Measurements from ENCODE around the gene MCRIP2. TPM values are rescaled to one million over a fixed set of nuclear protein-coding genes. Genes with fewer than 3 reads are reported as not detected.
A peak's percentile ranks its signal among the peaks of the same experiment; 100 is the strongest.
"Not testable (repeated sequence)": the region's sequence is repeated elsewhere in the genome, so short reads cannot be mapped to it uniquely, and the experiment has no call there.

MCRIP2 gene
- polyA plus RNA-seq, 2 of the 4 experiments (the other 2 are of a cell fraction) = 10.7 to 21.3 TPM

GRCh38 chr16:687499-687898 lies 45.9 kb downstream of the MCRIP2 start:
- TF ChIP-seq ELK1 (IDR thresholded peaks at IDR 0.05; ENCODE audit: low read depth, low read length) (no peak), TFCP2L1 (CRISPR knock-in tag; IDR thresholded peaks at IDR 0.05) (no peak), JUN (IDR thresholded peaks at IDR 0.05) (no peak), KDM5A (IDR thresholded peaks at IDR 0.05) (no peak), BHLHE40 (IDR thresholded peaks at IDR 0.05; ENCODE audit: low read depth, low read length) (no peak)
- Histone ChIP-seq H3K4me3 (no peak overlapping the region), H3K4me2 (no peak overlapping the region), H3K9me3 (no peaks in the 10 kb centered on the region), H3K4me1 (peaks cover 22% of the 10 kb centered on the region; the same call in 2 of the 3 replicates), H3K27ac (no peak overlapping the region)
- POLR2A ChIA-PET = no interaction called here
- FAIRE-seq (no peak), DNase-seq (ENCODE audit: low read depth in 1 of 2, low spot score in 1 of 2) (no peak), ATAC-seq (no peak)
- WGBS (ENCODE audit: missing lambda C conversion rate) = 92% methylated on average over 19 of the region's 19 CpGs
- CTCF ChIA-PET = interaction anchor here (0.5 to 4.8 kb wide), 9 partner anchors 8 to 98 kb away, joined by 3 to 32 read pairs (median 6); partner anchors contain the start of genes RHBDL1 and RHOT2

- DNase-seq (ENCODE audit: low read depth in 1 of 2, low spot score in 1 of 2) = no peak
- ChIA-PET POLR2A (interaction anchor here (0.5 to 1.8 kb wide), 6 partner anchors 8 to 33 kb away, joined by 3 to 12 read pairs (median 4); partner anchors contain the start of gene STUB1), CTCF (interaction anchor here (1.3 to 4.8 kb wide), 5 partner anchors 15 to 27 kb away, joined by 3 to 32 read pairs (median 5); partner anchors contain the start of gene RHOT2)
- Histone ChIP-seq H3K9me3 (no peaks in the 10 kb centered on the region), H3K27ac (peak overlapping the region; percentile 89 to 94), H3K4me2 (peak overlapping the region; percentile 82), H3K4me1 (peaks cover 15% of the 10 kb centered on the region; the same call in 1 of the 3 replicates), H3K4me3 (peak overlapping the region; percentile 71)
- WGBS (ENCODE audit: missing lambda C conversion rate) = 80% methylated on average over 26 of the region's 26 CpGs
- ATAC-seq = peak in 1 of 2 experiments; percentile 1; a peak in 2 of 6 replicates
- FAIRE-seq = no peak
- TF ChIP-seq ZNF302 (CRISPR knock-in tag; IDR thresholded peaks at IDR 0.05) (no peak), SMC3 (IDR thresholded peaks at IDR 0.05) (no peak), POLR2A (IDR thresholded peaks at IDR 0.05; ENCODE audit: low read length) (peak; percentile 24; the same call in 1 of the 2 replicates), TP53 (CRISPR knock-in tag; IDR thresholded peaks at IDR 0.05) (no peak)
Observed at GRCh38 chr16:689175-689897, 47.7 kb downstream of the MCRIP2 start.

- H3K4me3 ChIP-seq; DNase-seq (ENCODE audit: low read depth in 1 of 2, low spot score in 1 of 2); POLR2A ChIA-PET; ATAC-seq; FAIRE-seq; H3K4me2 ChIP-seq; H3K9me3 ChIP-seq; CTCF ChIA-PET; H3K27ac ChIP-seq: not testable (repeated sequence)
- 81% methylated on average over 16 of the region's 16 CpGs for WGBS (ENCODE audit: missing lambda C conversion rate)
- peaks cover 25% of the 10 kb centered on the region; the same call in 2 of the 3 replicates for H3K4me1 ChIP-seq
Observed at GRCh38 chr16:691242-691641, 49.6 kb downstream of the MCRIP2 start.

GRCh38 chr16:692356-693108 lies 50.9 kb downstream of the MCRIP2 start:
- Histone ChIP-seq H3K4me3 (no peak overlapping the region), H3K4me1 (peaks cover 25% of the 10 kb centered on the region; the same call in 2 of the 3 replicates), H3K9me3 (no peaks in the 10 kb centered on the region), H3K4me2 (no peak overlapping the region), H3K27ac (no peak overlapping the region)
- FAIRE-seq (no peak), DNase-seq (ENCODE audit: low read depth in 1 of 2, low spot score in 1 of 2) (no peak), ATAC-seq (no peak)
- ChIA-PET CTCF (interaction anchor here (2.2 to 2.3 kb wide), 2 partner anchors 19 to 23 kb away, joined by 5 to 13 read pairs; no protein-coding TSS in a partner anchor), POLR2A (no interaction called here)
- WGBS (ENCODE audit: missing lambda C conversion rate) = 56% methylated on average over 10 of the region's 10 CpGs
- TF ChIP-seq KDM5A (IDR thresholded peaks at IDR 0.05) = no peak
- no peak for TF ChIP-seq HOXA7 (CRISPR knock-in tag; IDR thresholded peaks at IDR 0.05)
- TF ChIP-seq ZFP36 (IDR thresholded peaks at IDR 0.05; ENCODE audit: borderline replicate concordance, partially characterized antibody) = no peak
- TF ChIP-seq ATOH8 (CRISPR knock-in tag; IDR thresholded peaks at IDR 0.05; ENCODE audit: low read depth) = no peak
- no peak for TF ChIP-seq USF2 (IDR thresholded peaks at IDR 0.05)
- no peak for TF ChIP-seq BHLHE40 (IDR thresholded peaks at IDR 0.05; ENCODE audit: low read depth, low read length)
- TF ChIP-seq RAD21 (conservative IDR thresholded peaks at IDR 0.05 in 1 of 2, IDR thresholded peaks at IDR 0.05 in 1 of 2) = no peak
- TF ChIP-seq CTCF (IDR thresholded peaks at IDR 0.05) = no peak
- no peak for TF ChIP-seq EP300 (IDR thresholded peaks at IDR 0.05)
- TF ChIP-seq JUN (IDR thresholded peaks at IDR 0.05) = no peak
- no peak for TF ChIP-seq HOXB5 (CRISPR knock-in tag; IDR thresholded peaks at IDR 0.05)
- no peak for TF ChIP-seq POLR2AphosphoS2 (conservative IDR thresholded peaks at IDR 0.05; ENCODE audit: low read length)
- no peak for TF ChIP-seq ZC3H11A (IDR thresholded peaks at IDR 0.05)
- TF ChIP-seq ELK1 (IDR thresholded peaks at IDR 0.05; ENCODE audit: low read depth, low read length) = no peak
- TF ChIP-seq EHMT2 (IDR thresholded peaks at IDR 0.05; ENCODE audit: low read depth) = no peak
- TF ChIP-seq CBX2 (IDR thresholded peaks at IDR 0.05; ENCODE audit: borderline replicate concordance, low read depth) = no peak
